Caco-2 (cell line): ENCODE results near the gene SHANK2. TPM values are rescaled to one million over a fixed set of nuclear protein-coding genes. Genes with fewer than 3 reads are reported as not detected.
A peak's percentile ranks its signal among the peaks of the same experiment; 100 is the strongest.
"Not testable (repeated sequence)": the region's sequence is repeated elsewhere in the genome, so short reads cannot be mapped to it uniquely, and the experiment has no call there.

ENCODE experiments used
- BruUV-seq: library from RNA; stranded (reverse); fragments of 400-500 nt; replicated peaks from 2 replicates; lab custom pipeline; 2021; lab: Mats Ljungman, UMichigan
- CTCF ChIA-PET: fragments of 300-600 bp; sonication (Branson Sonifier 250); formaldehyde crosslinking; loops from one replicate; lab custom pipeline; 2022; ENCODE audit warnings: antibody characterized with exemption; lab: Charles Lee
- POLR2A ChIA-PET: fragments of 300-600 bp; sonication (Branson Sonifier 250); formaldehyde crosslinking; loops from one replicate; lab custom pipeline; 2022; ENCODE audit warnings: antibody characterized with exemption; lab: Charles Lee
- DNase-seq, 2 experiments: peaks; one replicate each; pipeline versions ENCODE4 v3.0.0 to v3.0.0-alpha.2; 2020 to 2022
- H3K27me3 ChIP-seq: replicated peaks from 2 replicates; pipeline ENCODE4 v1.6.0; 2011; ENCODE audit warnings: low read length; ENCODE audit not compliant: control insufficient read depth, insufficient read depth
- H3K36me3 ChIP-seq: 2 replicates; pipeline ENCODE4 v1.5.1; 2011; ENCODE audit warnings: low read length; ENCODE audit not compliant: control insufficient read depth, insufficient read depth
- H3K4me1 ChIP-seq: fragments of 250-450 bp; sonication (Bioruptor Pico); 2 replicates; pipeline ENCODE4 v1.5.1; 2020; ENCODE audit warnings: mild to moderate bottlenecking
- H3K4me3 ChIP-seq: 2 replicates; pipeline ENCODE4 v1.5.1; 2011; ENCODE audit warnings: low read depth, mild to moderate bottlenecking, control low read depth, low read length
- H3K9me3 ChIP-seq: fragments of 250-450 bp; sonication (Bioruptor Pico); 2 replicates; pipeline ENCODE4 v1.5.1; 2020; ENCODE audit warnings: mild to moderate bottlenecking, moderate library complexity
- H3K27ac Mint-ChIP-seq: one replicate; pipeline ENCODE4 v1.8.0; 2022; ENCODE audit warnings: mixed read lengths; ENCODE audit not compliant: unreplicated experiment
- H3K27me3 Mint-ChIP-seq: one replicate; pipeline ENCODE4 v1.8.0; 2022; ENCODE audit warnings: mixed read lengths; ENCODE audit not compliant: insufficient read depth, unreplicated experiment
- H3K36me3 Mint-ChIP-seq: one replicate; pipeline ENCODE4 v1.8.0; 2022; ENCODE audit warnings: mild to moderate bottlenecking, mixed read lengths; ENCODE audit not compliant: insufficient read depth, unreplicated experiment
- H3K4me1 Mint-ChIP-seq: one replicate; pipeline ENCODE4 v1.8.0; 2022; ENCODE audit warnings: low read depth, mixed read lengths; ENCODE audit not compliant: unreplicated experiment
- H3K4me3 Mint-ChIP-seq: one replicate; pipeline ENCODE4 v1.8.0; 2022; ENCODE audit warnings: mild to moderate bottlenecking, moderate library complexity, mixed read lengths; ENCODE audit not compliant: unreplicated experiment
- H3K9me3 Mint-ChIP-seq: one replicate; pipeline ENCODE4 v1.8.0; 2022; ENCODE audit warnings: mixed read lengths; ENCODE audit not compliant: unreplicated experiment
- CTCF ChIP-seq, 2 experiments: fragments of 200-600 bp in 1 of 2; IDR thresholded peaks; 1 replicate in 1 of 2; 2 replicates in 1 of 2; pipeline versions ENCODE4 v1.5.1 to v1.8.0; 2011 to 2022; ENCODE audit warnings: antibody characterized with exemption in 1 of 2, control low read depth in 1 of 2, inconsistent platforms in 1 of 2, low read depth in 1 of 2, low read length in 1 of 2, mild to moderate bottlenecking in 1 of 2, moderate library complexity in 1 of 2; ENCODE audit not compliant: insufficient read depth in 1 of 2, severe bottlenecking in 1 of 2, unreplicated experiment in 1 of 2
- intact Hi-C: fragments of 100-400 bp; cut with micrococcal nuclease; formaldehyde crosslinking; loops from one replicate; pipeline ENCODE4 v1.10.0; 2022; ENCODE audit not compliant: unreplicated experiment
- total RNA-seq: library from RNA; stranded (reverse); gene quantifications from 2 replicates; pipeline ENCODE4 v1.2.3, GENCODE V29; 2022

SHANK2 gene
- total RNA-seq, 1 experiment from 2014 or later, result 177 TPM

- H3K36me3 ChIP-seq, result peaks cover 8% of the 10 kb centered on the region
- no peak overlapping the region for H3K4me3 ChIP-seq
Observed at GRCh38 chr11:71236836-71237475, 15.4 kb downstream of the SHANK2 start.

GRCh38 chr11:71235719-71236118 is 16.7 kb downstream of the SHANK2 start:
- peaks cover 84% of the 10 kb centered on the region for H3K36me3 Mint-ChIP-seq
- ChIA-PET CTCF (no interaction called here), POLR2A (no interaction called here)
- Histone ChIP-seq H3K4me1 (no peaks in the 10 kb centered on the region; the same call in none of the 2 replicates), H3K4me3 (no peak overlapping the region), H3K9me3 (no peaks in the 10 kb centered on the region), H3K27me3 (no peaks in the 10 kb centered on the region), H3K36me3 (peaks cover 8% of the 10 kb centered on the region)
- no peak overlapping the region for H3K4me3 Mint-ChIP-seq
- H3K4me1 Mint-ChIP-seq, result peaks cover under 1% of the 10 kb centered on the region
- TF ChIP-seq CTCF (IDR thresholded peaks at IDR 0.05; ENCODE audit: insufficient read depth in 1 of 2, low read depth in 1 of 2, low read length in 1 of 2, severe bottlenecking in 1 of 2, unreplicated experiment in 1 of 2), result no peak
- DNase-seq, result peak in 1 of 2 experiments; percentile 26
- intact Hi-C loops, result no loop called here
- no TSS peak for BruUV-seq
- no peaks in the 10 kb centered on the region for H3K9me3 Mint-ChIP-seq
- no peaks in the 10 kb centered on the region for H3K27me3 Mint-ChIP-seq
- H3K27ac Mint-ChIP-seq, result no peak overlapping the region

More at GRCh38 chr11:71236836-71237475, 15.4 kb downstream of the SHANK2 start:
- Mint-ChIP-seq H3K4me3 (no peak overlapping the region), H3K9me3 (no peaks in the 10 kb centered on the region), H3K4me1 (peaks cover 7% of the 10 kb centered on the region), H3K27me3 (no peaks in the 10 kb centered on the region), H3K36me3 (peaks cover 85% of the 10 kb centered on the region), H3K27ac (no peak overlapping the region)
- BruUV-seq, result no TSS peak
- H3K9me3 ChIP-seq, result no peaks in the 10 kb centered on the region
- POLR2A ChIA-PET, result no interaction called here
- TF ChIP-seq CTCF (IDR thresholded peaks at IDR 0.05; ENCODE audit: insufficient read depth in 1 of 2, low read depth in 1 of 2, low read length in 1 of 2, severe bottlenecking in 1 of 2, unreplicated experiment in 1 of 2), result no peak
- intact Hi-C loops, result no loop called here
- peak in 1 of 2 experiments; percentile 24 for DNase-seq
- no peaks in the 10 kb centered on the region; the same call in none of the 2 replicates for H3K4me1 ChIP-seq
- CTCF ChIA-PET, result no interaction called here
- no peaks in the 10 kb centered on the region for H3K27me3 ChIP-seq

- BruUV-seq, H3K4me1 Mint-ChIP-seq, H3K36me3 ChIP-seq, H3K4me3 Mint-ChIP-seq, POLR2A ChIA-PET, H3K27me3 Mint-ChIP-seq, H3K4me3 ChIP-seq, H3K27me3 ChIP-seq, H3K9me3 ChIP-seq, intact Hi-C loops, H3K9me3 Mint-ChIP-seq, H3K4me1 ChIP-seq: not testable (repeated sequence)
- CTCF ChIA-PET, result interaction anchor here (0.6 kb wide), 1 partner anchor 39 kb away, joined by 5 read pairs; no protein-coding TSS in a partner anchor
- peak in 1 of 2 experiments; percentile 34 for DNase-seq
- H3K36me3 Mint-ChIP-seq, result peaks cover 84% of the 10 kb centered on the region
- peak overlapping the region; percentile 76 for H3K27ac Mint-ChIP-seq
Observed at GRCh38 chr11:71233896-71234852, 18.2 kb downstream of the SHANK2 start.
